Measurements from ENCODE around the gene ZNF488.

DNA sequence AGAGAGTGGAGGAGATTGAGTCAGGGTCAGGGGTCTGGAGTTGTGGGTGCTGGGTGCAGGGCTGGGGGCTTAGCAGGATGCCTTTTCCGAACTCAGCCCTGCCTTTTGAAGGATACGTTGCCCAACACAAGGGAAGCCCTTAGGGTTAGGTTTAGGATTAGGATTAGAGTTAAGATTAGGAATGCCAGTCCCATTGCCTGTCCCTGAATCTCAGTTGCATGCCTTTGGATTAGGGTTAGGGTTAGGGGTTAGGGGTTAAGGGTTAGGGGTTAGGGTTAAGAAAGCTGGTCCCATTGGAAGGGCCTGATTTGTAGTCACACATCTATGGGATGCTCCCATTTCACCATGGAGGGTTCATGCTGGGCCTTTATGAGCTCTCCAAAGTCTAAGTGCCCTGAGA, 20.8 kb upstream of the ZNF488 start:
- TF ChIP-seq, protein P1, sequence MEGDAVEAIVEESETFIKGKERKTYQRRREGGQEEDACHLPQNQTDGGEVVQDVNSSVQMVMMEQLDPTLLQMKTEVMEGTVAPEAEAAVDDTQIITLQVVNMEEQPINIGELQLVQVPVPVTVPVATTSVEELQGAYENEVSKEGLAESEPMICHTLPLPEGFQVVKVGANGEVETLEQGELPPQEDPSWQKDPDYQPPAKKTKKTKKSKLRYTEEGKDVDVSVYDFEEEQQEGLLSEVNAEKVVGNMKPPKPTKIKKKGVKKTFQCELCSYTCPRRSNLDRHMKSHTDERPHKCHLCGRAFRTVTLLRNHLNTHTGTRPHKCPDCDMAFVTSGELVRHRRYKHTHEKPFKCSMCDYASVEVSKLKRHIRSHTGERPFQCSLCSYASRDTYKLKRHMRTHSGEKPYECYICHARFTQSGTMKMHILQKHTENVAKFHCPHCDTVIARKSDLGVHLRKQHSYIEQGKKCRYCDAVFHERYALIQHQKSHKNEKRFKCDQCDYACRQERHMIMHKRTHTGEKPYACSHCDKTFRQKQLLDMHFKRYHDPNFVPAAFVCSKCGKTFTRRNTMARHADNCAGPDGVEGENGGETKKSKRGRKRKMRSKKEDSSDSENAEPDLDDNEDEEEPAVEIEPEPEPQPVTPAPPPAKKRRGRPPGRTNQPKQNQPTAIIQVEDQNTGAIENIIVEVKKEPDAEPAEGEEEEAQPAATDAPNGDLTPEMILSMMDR (IDR thresholded peaks at IDR 0.05), result no peak
- no peak for TF ChIP-seq POLR2A (IDR thresholded peaks at IDR 0.05)
